ENCODE measurements around the gene SLC25A21.
"Not testable (repeated sequence)": the region's sequence is repeated elsewhere in the genome, so short reads cannot be mapped to it uniquely, and the experiment has no call there.

DNA sequence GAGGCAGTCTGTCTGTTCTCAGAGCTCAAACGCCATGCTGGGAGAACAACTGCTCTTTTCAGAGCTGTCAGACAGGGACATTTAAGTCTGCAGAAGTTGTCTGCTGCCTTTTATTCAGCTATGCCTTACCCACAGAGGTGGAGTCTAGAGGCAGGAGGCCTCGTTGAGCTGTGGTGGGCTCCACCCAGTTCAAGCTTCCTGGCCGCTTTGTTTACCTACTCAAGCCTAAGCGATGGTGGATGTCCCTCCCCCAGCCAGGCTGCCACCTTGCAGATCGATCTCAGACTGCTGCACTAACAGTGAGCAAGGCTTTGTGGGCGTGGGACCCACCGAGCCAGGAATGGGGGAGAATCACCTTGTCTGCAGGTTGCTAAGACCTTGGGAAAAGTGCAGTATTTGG, 473.0 kb downstream of the SLC25A21 start:
- not testable (repeated sequence) for TF ChIP-seq POLR2A (IDR thresholded peaks at IDR 0.05; ENCODE audit: insufficient read depth in 1 of 2, low read depth in 2 of 2, low read length in 2 of 2); TCF12 (IDR thresholded peaks at IDR 0.05)
- TF ChIP-seq, protein P1, sequence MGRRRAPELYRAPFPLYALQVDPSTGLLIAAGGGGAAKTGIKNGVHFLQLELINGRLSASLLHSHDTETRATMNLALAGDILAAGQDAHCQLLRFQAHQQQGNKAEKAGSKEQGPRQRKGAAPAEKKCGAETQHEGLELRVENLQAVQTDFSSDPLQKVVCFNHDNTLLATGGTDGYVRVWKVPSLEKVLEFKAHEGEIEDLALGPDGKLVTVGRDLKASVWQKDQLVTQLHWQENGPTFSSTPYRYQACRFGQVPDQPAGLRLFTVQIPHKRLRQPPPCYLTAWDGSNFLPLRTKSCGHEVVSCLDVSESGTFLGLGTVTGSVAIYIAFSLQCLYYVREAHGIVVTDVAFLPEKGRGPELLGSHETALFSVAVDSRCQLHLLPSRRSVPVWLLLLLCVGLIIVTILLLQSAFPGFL (CRISPR knock-in tag; IDR thresholded peaks at IDR 0.05), result not testable (repeated sequence)
- TF ChIP-seq, protein P2, sequence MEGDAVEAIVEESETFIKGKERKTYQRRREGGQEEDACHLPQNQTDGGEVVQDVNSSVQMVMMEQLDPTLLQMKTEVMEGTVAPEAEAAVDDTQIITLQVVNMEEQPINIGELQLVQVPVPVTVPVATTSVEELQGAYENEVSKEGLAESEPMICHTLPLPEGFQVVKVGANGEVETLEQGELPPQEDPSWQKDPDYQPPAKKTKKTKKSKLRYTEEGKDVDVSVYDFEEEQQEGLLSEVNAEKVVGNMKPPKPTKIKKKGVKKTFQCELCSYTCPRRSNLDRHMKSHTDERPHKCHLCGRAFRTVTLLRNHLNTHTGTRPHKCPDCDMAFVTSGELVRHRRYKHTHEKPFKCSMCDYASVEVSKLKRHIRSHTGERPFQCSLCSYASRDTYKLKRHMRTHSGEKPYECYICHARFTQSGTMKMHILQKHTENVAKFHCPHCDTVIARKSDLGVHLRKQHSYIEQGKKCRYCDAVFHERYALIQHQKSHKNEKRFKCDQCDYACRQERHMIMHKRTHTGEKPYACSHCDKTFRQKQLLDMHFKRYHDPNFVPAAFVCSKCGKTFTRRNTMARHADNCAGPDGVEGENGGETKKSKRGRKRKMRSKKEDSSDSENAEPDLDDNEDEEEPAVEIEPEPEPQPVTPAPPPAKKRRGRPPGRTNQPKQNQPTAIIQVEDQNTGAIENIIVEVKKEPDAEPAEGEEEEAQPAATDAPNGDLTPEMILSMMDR (CRISPR knock-in tag; IDR thresholded peaks at IDR 0.05), result not testable (repeated sequence)
- 0 out of 2 replicates have a peak, but pooled peaks have one; percentile 1 for TF ChIP-seq TCF12 (CRISPR knock-in tag; IDR thresholded peaks at IDR 0.05)
